A549 treated with ZK216348 at 1 μM for 4 hours (cell line): ENCODE measurements around the gene ZNF469. TPM values are rescaled to one million over a fixed set of nuclear protein-coding genes. Genes with fewer than 3 reads are reported as not detected.

Experiments
- total RNA-seq: library from RNA; stranded (reverse); fragments of 200-300 nt; extraction: Qiagen RNA extraction; gene quantifications from 5 replicates; pipeline ENCODE4 v1.2.3, GENCODE V29; 2022; ENCODE audit warnings: low read depth

ZNF469 gene
- 5.5 to 14.1 TPM (median 11.2 TPM) in 5 replicates for total RNA-seq

GRCh38 chr16:88382491-88383400 lies at the start of gene ZNF469:
ZNF469 (plus strand) TSS chr16:88382959; CDS start chr16:88427471, 44,512 bp downstream.

Other genes starting within 250 kb of the ZNF469 start
- 5.3 to 10.1 TPM (median 8.4 TPM) in 5 replicates for gene ZFPM1, start 70.3 kb downstream of the ZNF469 start, total RNA-seq
- gene ZC3H18, start 187.4 kb downstream of the ZNF469 start, total RNA-seq: 41.1 to 61.6 TPM (median 53.2 TPM) in 5 replicates